GM12874 (cell line): ENCODE data around the gene SLC25A5.

Experiments
- CTCF ChIP-seq: IDR thresholded peaks from 2 replicates; pipeline ENCODE4 v1.5.1; 2011; ENCODE audit warnings: low read depth, mild to moderate bottlenecking, control low read depth, low read length, moderate library complexity; ENCODE audit not compliant: insufficient read depth

SLC25A5 gene

GRCh38 chrX:119467433-119467832 lies 811 bp upstream of the SLC25A5 start:
- no peak for TF ChIP-seq CTCF

- peak; percentile 67 for TF ChIP-seq CTCF
These were observed 488 bp downstream of the SLC25A5 start for GRCh38 chrX:119468551-119469312.

GRCh38 chrX:119469313-119469635 lies 1.0 kb downstream of the SLC25A5 start:
- no peak for TF ChIP-seq CTCF

DNA sequence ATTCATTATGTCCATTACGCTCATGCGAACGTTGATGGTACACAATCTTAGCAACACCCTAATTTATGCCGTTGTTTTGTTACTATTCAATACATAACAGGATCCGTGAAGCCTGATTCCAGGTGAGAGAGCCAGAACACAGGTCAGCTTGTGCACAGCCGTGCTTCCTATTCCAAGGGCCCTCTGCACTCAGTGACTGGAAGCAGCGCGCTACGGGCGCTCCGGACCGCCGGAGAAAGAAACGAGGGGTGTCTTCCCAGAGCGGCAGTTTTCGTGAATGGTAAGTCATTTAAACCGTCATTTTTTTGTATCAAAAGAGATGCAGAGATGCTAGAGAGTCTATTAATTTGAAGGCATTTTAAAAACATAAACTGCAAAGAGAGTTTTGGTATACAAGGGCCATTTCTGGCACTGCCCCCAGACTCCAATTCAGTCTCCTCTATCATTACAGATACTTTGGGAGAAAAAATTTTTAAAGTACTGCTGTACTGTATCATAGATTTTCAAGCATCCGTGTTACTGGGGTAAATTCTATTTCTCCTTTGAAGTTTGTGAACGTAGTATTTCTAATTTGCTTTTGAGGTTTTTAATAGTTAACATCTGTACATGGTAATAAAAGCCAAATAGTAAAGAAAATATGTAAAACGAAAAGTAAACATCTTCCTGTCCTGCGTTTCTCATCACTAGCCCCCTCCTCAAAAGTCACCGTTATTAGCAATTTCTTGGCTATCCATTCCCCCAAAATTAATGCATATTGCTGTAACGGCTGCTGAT lies 6.6 kb downstream of the SLC25A5 start:
- no peak for TF ChIP-seq CTCF

- TF ChIP-seq CTCF = no peak
These were observed 7.3 kb downstream of the SLC25A5 start for GRCh38 chrX:119475389-119476101.

DNA sequence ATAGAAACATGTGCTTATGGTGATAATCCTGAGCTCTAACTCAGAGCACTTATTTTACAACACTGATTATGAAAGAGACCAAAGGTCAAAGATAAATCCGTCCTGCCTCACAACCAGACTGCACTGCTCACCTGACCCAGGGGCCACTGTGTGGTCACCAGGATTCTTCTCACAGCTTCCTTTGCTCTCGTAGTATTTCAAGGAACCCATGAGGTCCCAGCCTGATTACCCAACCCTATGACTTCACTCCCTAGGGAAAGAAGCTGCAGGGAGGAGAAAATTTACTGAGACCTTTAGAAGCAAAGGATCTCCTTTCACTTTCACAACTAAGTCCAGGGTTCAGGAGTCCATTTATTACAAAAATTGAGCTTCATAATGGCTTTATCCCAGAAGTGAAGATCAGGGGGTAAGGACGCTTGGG lies 9.6 kb downstream of the SLC25A5 start:
- no peak for TF ChIP-seq CTCF

- no peak for TF ChIP-seq CTCF
These were observed 10.3 kb downstream of the SLC25A5 start for GRCh38 chrX:119478504-119478903.
